ENCODE results near the gene ZDHHC21. TPM values are rescaled to one million over a fixed set of nuclear protein-coding genes. Genes with fewer than 3 reads are reported as not detected.

The ZDHHC21 gene
- polyA plus RNA-seq, 3 donors = 0.34 to 2.0 (median 1.0) TPM

DNA sequence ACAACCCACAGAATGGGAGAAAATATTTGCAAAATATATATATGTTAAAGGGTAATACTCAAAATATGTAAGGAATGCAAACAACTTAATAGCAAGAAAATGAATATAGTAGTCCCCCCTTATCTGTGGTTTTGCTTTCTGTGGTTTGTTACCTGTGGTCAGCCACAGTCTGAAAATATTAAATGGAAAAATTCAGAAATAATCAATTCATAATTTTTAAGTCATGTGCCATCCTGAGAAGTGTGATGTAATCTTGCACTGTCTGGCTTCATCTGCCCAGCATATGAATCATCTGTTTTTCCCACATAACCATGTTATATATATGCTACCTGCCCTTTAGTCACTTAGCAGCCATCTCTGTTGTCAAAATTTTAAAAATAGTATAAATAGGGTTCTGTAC lies 17.6 kb upstream of the ZDHHC21 start:
- Mint-ChIP-seq H3K36me3 (no peaks in the 10 kb centered on the region), H3K27ac (no peak overlapping the region), H3K27me3 (ENCODE audit: low read depth in 3 of 3) (peaks cover 25 to 37% (median 26%) of the 10 kb centered on the region in 3 donors), H3K4me1 (peaks cover 4% of the 10 kb centered on the region), H3K9me3 (peaks cover 2 to 25% (median 10%) of the 10 kb centered on the region in 7 donors), H3K4me3 (no peak overlapping the region)
- DNase-seq = no peak
- Histone ChIP-seq H3K27ac (ENCODE audit: low read depth in 1 of 2, low read length in 2 of 2) (no peak overlapping the region), H3K9ac (ENCODE audit: insufficient read depth, low read length, poor library complexity, severe bottlenecking) (no peak overlapping the region), H3K36me3 (replicated peaks in 1 of 2; ENCODE audit: control insufficient read depth in 1 of 2, insufficient read depth in 2 of 2, low read length in 2 of 2) (no peaks in the 10 kb centered on the region), H3K27me3 (ENCODE audit: control insufficient read depth in 2 of 2, insufficient read depth in 2 of 2, low read length in 2 of 2) (peaks cover 18 to 50% of the 10 kb centered on the region in 2 donors), H2AFZ (ENCODE audit: insufficient read depth, low read depth, low read length, poor library complexity, severe bottlenecking) (no peak overlapping the region), H4K20me1 (ENCODE audit: insufficient read depth, low read length) (no peaks in the 10 kb centered on the region), H3K4me3 (replicated peaks in 1 of 3; ENCODE audit: low read depth in 2 of 3, low read length in 3 of 3) (no peak overlapping the region), H3K9me3 (replicated peaks in 1 of 2; ENCODE audit: control insufficient read depth in 1 of 2, insufficient read depth in 1 of 2, low read length in 2 of 2) (peaks cover 0 to 14% of the 10 kb centered on the region in 2 donors), H3K4me2 (replicated peaks; ENCODE audit: extremely low read depth, low read length, poor library complexity, severe bottlenecking) (no peak overlapping the region), H3K79me2 (ENCODE audit: insufficient read depth, low read length) (no peaks in the 10 kb centered on the region), H3K4me1 (ENCODE audit: control insufficient read depth in 1 of 2, insufficient read depth in 2 of 2, low read length in 2 of 2) (no peaks in the 10 kb centered on the region)
- TF ChIP-seq CTCF (IDR thresholded peaks at IDR 0.05) = no peak
- intact Hi-C loops (cut with micrococcal nuclease) = no loop called here

DNA sequence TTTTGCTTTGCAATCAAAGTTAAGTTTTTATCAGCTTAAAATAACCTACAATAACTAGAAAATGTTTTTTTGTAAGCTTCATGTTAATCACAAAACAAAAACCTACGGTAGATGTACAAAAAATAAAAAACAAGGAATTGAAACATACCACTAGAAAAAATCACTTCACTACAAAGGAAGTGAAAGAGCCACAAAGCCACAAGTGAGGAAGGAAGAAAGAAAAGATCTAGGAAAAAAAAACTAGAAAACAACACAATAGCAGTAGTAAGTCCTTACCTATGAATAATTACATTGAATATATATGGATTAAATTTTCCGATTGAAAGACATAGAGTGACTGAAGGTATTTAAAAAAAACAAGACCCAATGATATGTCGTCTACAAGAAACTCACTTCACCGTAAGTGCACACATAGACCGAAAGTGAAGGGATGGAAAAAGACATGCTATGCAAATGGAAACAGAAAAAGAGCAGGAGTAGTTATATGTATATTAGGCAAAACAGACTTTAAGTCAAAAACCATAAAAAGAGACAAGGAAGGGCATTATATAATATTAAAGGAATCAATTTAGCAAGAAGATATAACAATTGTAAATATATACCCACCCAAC lies 13.4 kb upstream of the ZDHHC21 start:
- H3K36me3 Mint-ChIP-seq = no peaks in the 10 kb centered on the region
- no peak overlapping the region for H3K4me3 ChIP-seq (replicated peaks in 1 of 3; ENCODE audit: low read depth in 2 of 3, low read length in 3 of 3)
- no CpG with 5 or more reads among the region's 5 CpGs for WGBS (ENCODE audit: insufficient coverage)
- TF ChIP-seq CTCF (IDR thresholded peaks at IDR 0.05) = no peak
- H3K4me1 Mint-ChIP-seq = peaks cover 4% of the 10 kb centered on the region
- no peak overlapping the region for H3K4me2 ChIP-seq (replicated peaks; ENCODE audit: extremely low read depth, low read length, poor library complexity, severe bottlenecking)
- no peak overlapping the region for H3K27ac ChIP-seq (ENCODE audit: low read depth in 1 of 2, low read length in 2 of 2)
- H3K4me3 Mint-ChIP-seq = no peak overlapping the region
- H3K9ac ChIP-seq (ENCODE audit: insufficient read depth, low read length, poor library complexity, severe bottlenecking) = no peak overlapping the region
- no peaks in the 10 kb centered on the region for H3K79me2 ChIP-seq (ENCODE audit: insufficient read depth, low read length)
- peaks cover 28 to 71% of the 10 kb centered on the region in 2 donors for H3K27me3 ChIP-seq (ENCODE audit: control insufficient read depth in 2 of 2, insufficient read depth in 2 of 2, low read length in 2 of 2)
- H4K20me1 ChIP-seq (ENCODE audit: insufficient read depth, low read length) = no peaks in the 10 kb centered on the region
- H2AFZ ChIP-seq (ENCODE audit: insufficient read depth, low read depth, low read length, poor library complexity, severe bottlenecking) = no peak overlapping the region
- peaks cover 15 to 48% (median 36%) of the 10 kb centered on the region in 7 donors for H3K9me3 Mint-ChIP-seq
- H3K4me1 ChIP-seq (ENCODE audit: control insufficient read depth in 1 of 2, insufficient read depth in 2 of 2, low read length in 2 of 2) = no peaks in the 10 kb centered on the region
- DNase-seq = no peak
- H3K9me3 ChIP-seq (replicated peaks in 1 of 2; ENCODE audit: control insufficient read depth in 1 of 2, insufficient read depth in 1 of 2, low read length in 2 of 2) = peaks cover 11 to 35% of the 10 kb centered on the region in 2 donors
- H3K27me3 Mint-ChIP-seq (ENCODE audit: low read depth in 3 of 3) = peaks cover 34 to 59% (median 36%) of the 10 kb centered on the region in 3 donors
- no peak overlapping the region for H3K27ac Mint-ChIP-seq
- H3K36me3 ChIP-seq (replicated peaks in 1 of 2; ENCODE audit: control insufficient read depth in 1 of 2, insufficient read depth in 2 of 2, low read length in 2 of 2) = no peaks in the 10 kb centered on the region
- intact Hi-C loops (cut with micrococcal nuclease) = no loop called here

Measured in CD14-positive monocyte (primary cell).